H9 (cell line): Measurements from ENCODE around the gene TRNP1. TPM values are rescaled to one million over a fixed set of nuclear protein-coding genes. Genes with fewer than 3 reads are reported as not detected.

Experiments
- DNase-seq: peaks from one replicate; pipeline ENCODE4 v3.0.0-alpha.2; 2017
- H2AFZ ChIP-seq: one replicate; pipeline ENCODE4 v1.6.1; 2013; ENCODE audit warnings: mild to moderate bottlenecking, low read length, control low read depth, moderate library complexity
- H2AK5ac ChIP-seq: 2 replicates; pipeline ENCODE4 v1.6.1; 2013; ENCODE audit warnings: low read length, control low read depth, mixed read lengths; ENCODE audit not compliant: insufficient read length
- H2BK120ac ChIP-seq: one replicate; pipeline ENCODE4 v1.6.1; 2013; ENCODE audit warnings: low read depth, mild to moderate bottlenecking, low read length, control low read depth, inconsistent platforms; ENCODE audit not compliant: poor library complexity, severe bottlenecking
- H2BK12ac ChIP-seq: 2 replicates; pipeline ENCODE4 v1.6.1; 2013; ENCODE audit warnings: low read length, control low read depth, mixed read lengths, low read depth; ENCODE audit not compliant: insufficient read length
- H2BK15ac ChIP-seq: 2 replicates; pipeline ENCODE4 v1.6.1; 2013; ENCODE audit warnings: low read depth, low read length, control low read depth
- H2BK20ac ChIP-seq: one replicate; pipeline ENCODE4 v1.6.1; 2013; ENCODE audit warnings: low read depth, mild to moderate bottlenecking, low read length, control low read depth, inconsistent platforms; ENCODE audit not compliant: poor library complexity, severe bottlenecking
- H2BK5ac ChIP-seq: 2 replicates; pipeline ENCODE4 v1.6.1; 2013; ENCODE audit warnings: low read length, control low read depth, mixed read lengths; ENCODE audit not compliant: insufficient read length
- H3K14ac ChIP-seq: 2 replicates; pipeline ENCODE4 v1.6.1; 2013; ENCODE audit warnings: low read length, control low read depth; ENCODE audit not compliant: insufficient read depth
- H3K18ac ChIP-seq: 2 replicates; pipeline ENCODE4 v1.6.1; 2013; ENCODE audit warnings: low read depth, mild to moderate bottlenecking, mixed read lengths, low read length, control low read depth; ENCODE audit not compliant: insufficient read length
- H3K23ac ChIP-seq: 2 replicates; pipeline ENCODE4 v1.6.1; 2013; ENCODE audit warnings: low read length, control low read depth, mixed read lengths, low read depth; ENCODE audit not compliant: insufficient read length
- H3K23me2 ChIP-seq: 2 replicates; pipeline ENCODE4 v1.6.1; 2013; ENCODE audit warnings: low read depth, mild to moderate bottlenecking, mixed read lengths, low read length, control low read depth; ENCODE audit not compliant: insufficient read length, poor library complexity, severe bottlenecking
- H3K27ac ChIP-seq: 2 replicates; pipeline ENCODE4 v1.5.1; 2013; ENCODE audit warnings: low read length, control low read depth, mixed read lengths, low read depth; ENCODE audit not compliant: insufficient read length
- H3K27me3 ChIP-seq: 2 replicates; pipeline ENCODE4 v1.6.1; 2013; ENCODE audit warnings: low read length, control low read depth, inconsistent platforms; ENCODE audit not compliant: insufficient read depth
- H3K4ac ChIP-seq: 2 replicates; pipeline ENCODE4 v1.6.1; 2013; ENCODE audit warnings: low read depth, mild to moderate bottlenecking, control low read depth, inconsistent platforms, low read length, moderate library complexity
- H3K4me1 ChIP-seq: 2 replicates; pipeline ENCODE4 v1.6.1; 2013; ENCODE audit warnings: low read length, control low read depth, inconsistent platforms; ENCODE audit not compliant: insufficient read depth
- H3K4me2 ChIP-seq: 2 replicates; pipeline ENCODE4 v1.6.1; 2013; ENCODE audit warnings: low read length, control low read depth, mixed read lengths; ENCODE audit not compliant: insufficient read length, insufficient read depth
- H3K56ac ChIP-seq: 2 replicates; pipeline ENCODE4 v1.6.1; 2013; ENCODE audit warnings: low read depth, mild to moderate bottlenecking, mixed read lengths, low read length, control low read depth; ENCODE audit not compliant: insufficient read length
- H3K79me1 ChIP-seq: 2 replicates; pipeline ENCODE4 v1.6.1; 2013; ENCODE audit warnings: low read depth, mild to moderate bottlenecking, moderate library complexity, low read length, control low read depth, inconsistent platforms; ENCODE audit not compliant: insufficient read depth, poor library complexity, severe bottlenecking
- H3K79me2 ChIP-seq: 2 replicates; pipeline ENCODE4 v1.6.1; 2013; ENCODE audit warnings: low read length, control low read depth, inconsistent platforms; ENCODE audit not compliant: insufficient read depth
- H3K9ac ChIP-seq: 2 replicates; pipeline ENCODE4 v1.6.1; 2013; ENCODE audit warnings: low read length, control low read depth, mixed read lengths; ENCODE audit not compliant: insufficient read length; ENCODE audit errors: extremely low read depth
- H3K9me3 ChIP-seq: one replicate; pipeline ENCODE4 v1.6.1; 2013; ENCODE audit warnings: low read depth, low read length, inconsistent platforms; ENCODE audit not compliant: control insufficient read depth
- H3T11ph ChIP-seq: one replicate; pipeline ENCODE4 v1.6.1; 2013; ENCODE audit warnings: mild to moderate bottlenecking, low read length, control low read depth, inconsistent platforms
- H4K20me1 ChIP-seq: one replicate; pipeline ENCODE4 v1.6.1; 2013; ENCODE audit not compliant: control insufficient read depth, insufficient read length, insufficient read depth
- H4K5ac ChIP-seq: 2 replicates; pipeline ENCODE4 v1.6.1; 2013; ENCODE audit warnings: low read depth, mild to moderate bottlenecking, mixed read lengths, low read length, control low read depth; ENCODE audit not compliant: insufficient read length
- H4K8ac ChIP-seq: replicated peaks from 2 replicates; pipeline ENCODE4 v1.6.1; 2013; ENCODE audit warnings: low read length, control low read depth, mixed read lengths, low read depth; ENCODE audit not compliant: insufficient read length
- H4K91ac ChIP-seq: 2 replicates; pipeline ENCODE4 v1.6.1; 2013; ENCODE audit warnings: low read depth, mild to moderate bottlenecking, moderate library complexity, mixed read lengths, low read length, control low read depth; ENCODE audit not compliant: insufficient read length
- H3K27ac Mint-ChIP-seq, 3 experiments: 2 replicates in 2 of 3; 3 replicates in 1 of 3; pipeline ENCODE4 v1.8.0; 2020 to 2021; ENCODE audit warnings: mixed read lengths in 3 of 3, mild to moderate bottlenecking in 1 of 3, moderate library complexity in 1 of 3
- H3K27me3 Mint-ChIP-seq: 2 replicates; pipeline ENCODE4 v1.8.0; 2021; ENCODE audit warnings: low read depth, mild to moderate bottlenecking, moderate library complexity, mixed read lengths
- H3K36me3 Mint-ChIP-seq, 3 experiments: 2 replicates in 2 of 3; 3 replicates in 1 of 3; pipeline ENCODE4 v1.8.0; 2020 to 2021; ENCODE audit warnings: low read depth in 3 of 3, mixed read lengths in 3 of 3; ENCODE audit not compliant: insufficient read depth in 1 of 3
- H3K4me1 Mint-ChIP-seq, 2 experiments: 2 replicates each; pipeline ENCODE4 v1.8.0; 2020; ENCODE audit warnings: mixed read lengths in 2 of 2
- H3K4me3 Mint-ChIP-seq, 2 experiments: 2 replicates in 1 of 2; 3 replicates in 1 of 2; pipeline ENCODE4 v1.8.0; 2020 to 2021; ENCODE audit warnings: mild to moderate bottlenecking in 2 of 2, mixed read lengths in 2 of 2, moderate library complexity in 1 of 2
- H3K9me3 Mint-ChIP-seq, 2 experiments: 2 replicates in 1 of 2; 3 replicates in 1 of 2; pipeline ENCODE4 v1.8.0; 2020; ENCODE audit warnings: mild to moderate bottlenecking in 2 of 2, mixed read lengths in 2 of 2, moderate library complexity in 1 of 2
- WGBS: extraction: QIAGEN DNeasy Blood & Tissue Kit; methylation state at CpG from one replicate; pipeline ENCODE4 v1.1.7; 2013; ENCODE audit warnings: missing lambda C conversion rate, low lambda C conversion rate, mixed read lengths; ENCODE audit not compliant: insufficient read length; ENCODE audit errors: extremely low coverage; 5-methylcytosine and 5-hydroxymethylcytosine counted together
- total RNA-seq: library from RNA; stranded (reverse); gene quantifications from 2 replicates; pipeline ENCODE4 v1.2.1, GENCODE V29; 2021
- TF ChIP-seq, protein P1 (sequence below): fragments of 200-600 bp; sonication (generic); conservative IDR thresholded peaks from 3 replicates; pipeline ENCODE4 v1.8.0; 2021; ENCODE audit warnings: antibody characterized with exemption, mild to moderate bottlenecking

The TRNP1 gene
- total RNA-seq, 1 experiment from 2014 or later, result 39.0 TPM

DNA sequence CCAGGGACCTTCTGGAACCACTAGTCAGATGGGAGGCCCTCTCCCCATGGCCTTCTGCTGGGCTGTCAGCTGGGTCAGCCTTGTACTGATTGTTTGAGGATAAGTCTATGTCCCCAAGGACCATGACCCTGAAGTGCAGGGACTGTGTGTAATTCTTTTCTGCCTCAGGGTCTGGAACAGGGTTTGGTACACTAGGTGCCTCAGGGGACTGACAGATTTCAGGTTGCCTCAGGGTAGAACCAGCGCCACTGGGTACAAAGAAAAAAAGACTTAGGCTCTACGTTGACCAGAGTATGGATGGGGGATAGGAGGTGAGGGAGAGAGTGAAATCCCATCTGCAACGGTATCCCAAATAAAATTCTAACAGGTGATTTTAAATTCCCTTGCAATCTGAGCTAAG, 36.2 kb upstream of the TRNP1 start:
- Mint-ChIP-seq H3K9me3 (peaks cover 4 to 5% of the 10 kb centered on the region in 2 experiments; a peak in 2 of 5 replicates), H3K27me3 (no peaks in the 10 kb centered on the region; the same call in none of the 2 replicates), H3K27ac (peak overlapping the region in 1 of 3 experiments; percentile 20; a peak in 1 of 7 replicates), H3K4me3 (peak overlapping the region in 1 of 2 experiments; percentile 51; a peak in 1 of 5 replicates), H3K36me3 (peaks cover 2 to 20% (median 15%) of the 10 kb centered on the region in 3 experiments; a peak in 5 of 7 replicates), H3K4me1 (peaks cover 11 to 16% of the 10 kb centered on the region in 2 experiments)
- Histone ChIP-seq H4K20me1 (no peaks in the 10 kb centered on the region), H3K14ac (no peak overlapping the region), H4K5ac (no peak overlapping the region), H4K8ac (no peak overlapping the region), H3K18ac (no peak overlapping the region), H2AK5ac (no peak overlapping the region), H3K23ac (no peak overlapping the region), H3K56ac (no peak overlapping the region), H3K27ac (no peak overlapping the region), H3K79me1 (peaks cover 6% of the 10 kb centered on the region), H2BK12ac (no peak overlapping the region), H2BK5ac (no peak overlapping the region), H3K4ac (no peak overlapping the region), H4K91ac (no peak overlapping the region), H3K4me1 (peaks cover 5% of the 10 kb centered on the region; the same call in 1 of the 2 replicates), H3T11ph (no peak overlapping the region), H3K9ac (no peak overlapping the region), H3K27me3 (no peaks in the 10 kb centered on the region), H3K23me2 (peaks cover 12% of the 10 kb centered on the region), H2BK15ac (no peak overlapping the region), H3K79me2 (peaks cover 2% of the 10 kb centered on the region; the same call in 1 of the 2 replicates), H2BK20ac (no peak overlapping the region), H3K4me2 (no peak overlapping the region), H2AFZ (no peak overlapping the region), H3K9me3 (no peaks in the 10 kb centered on the region), H2BK120ac (no peak overlapping the region)
- TF ChIP-seq, protein P1, sequence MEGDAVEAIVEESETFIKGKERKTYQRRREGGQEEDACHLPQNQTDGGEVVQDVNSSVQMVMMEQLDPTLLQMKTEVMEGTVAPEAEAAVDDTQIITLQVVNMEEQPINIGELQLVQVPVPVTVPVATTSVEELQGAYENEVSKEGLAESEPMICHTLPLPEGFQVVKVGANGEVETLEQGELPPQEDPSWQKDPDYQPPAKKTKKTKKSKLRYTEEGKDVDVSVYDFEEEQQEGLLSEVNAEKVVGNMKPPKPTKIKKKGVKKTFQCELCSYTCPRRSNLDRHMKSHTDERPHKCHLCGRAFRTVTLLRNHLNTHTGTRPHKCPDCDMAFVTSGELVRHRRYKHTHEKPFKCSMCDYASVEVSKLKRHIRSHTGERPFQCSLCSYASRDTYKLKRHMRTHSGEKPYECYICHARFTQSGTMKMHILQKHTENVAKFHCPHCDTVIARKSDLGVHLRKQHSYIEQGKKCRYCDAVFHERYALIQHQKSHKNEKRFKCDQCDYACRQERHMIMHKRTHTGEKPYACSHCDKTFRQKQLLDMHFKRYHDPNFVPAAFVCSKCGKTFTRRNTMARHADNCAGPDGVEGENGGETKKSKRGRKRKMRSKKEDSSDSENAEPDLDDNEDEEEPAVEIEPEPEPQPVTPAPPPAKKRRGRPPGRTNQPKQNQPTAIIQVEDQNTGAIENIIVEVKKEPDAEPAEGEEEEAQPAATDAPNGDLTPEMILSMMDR, result no peak
- no peak for DNase-seq
- no CpG with 5 or more reads among the region's 3 CpGs for WGBS
